Stimulated activated CD4-positive, alpha-beta T cell treated with anti-CD3 and anti-CD28 coated beads, Interleukin-15, amount 100 ng/mL, for 48 hours (primary cell): ENCODE data around the gene DTNB.
"Not testable (repeated sequence)": the region's sequence is repeated elsewhere in the genome, so short reads cannot be mapped to it uniquely, and the experiment has no call there.

Experiments
- DNase-seq, 2 donors: peaks; one replicate each; pipeline ENCODE4 v3.0.0-alpha.2; 2020; ENCODE audit warnings: low read depth in 2 of 2

The DTNB gene

GRCh38 chr2:25590921-25591505 is 82.4 kb downstream of the DTNB start:
- no peak for DNase-seq

GRCh38 chr2:25589676-25590205 is 83.6 kb downstream of the DTNB start:
- no peak for DNase-seq

- DNase-seq = no peak
Observed at GRCh38 chr2:25588576-25588975, 84.8 kb downstream of the DTNB start.

GRCh38 chr2:25587361-25587760 is 86.0 kb downstream of the DTNB start:
- no peak for DNase-seq

- DNase-seq = peak in 1 of 2 donors; percentile 20
Observed at GRCh38 chr2:25586726-25587144, 86.6 kb downstream of the DTNB start.

GRCh38 chr2:25585189-25585588 is 88.2 kb downstream of the DTNB start:
- no peak for DNase-seq

GRCh38 chr2:25582077-25582830 is 91.1 kb downstream of the DTNB start:
- DNase-seq = no peak

GRCh38 chr2:25576596-25576995 is 96.8 kb downstream of the DTNB start:
- DNase-seq = no peak

GRCh38 chr2:25572638-25573037 is 100.7 kb downstream of the DTNB start:
- no peak for DNase-seq

- no peak for DNase-seq
Observed at GRCh38 chr2:25570161-25570845, 103.1 kb downstream of the DTNB start.

GRCh38 chr2:25567406-25567805 is 106.0 kb downstream of the DTNB start:
- peak in 1 of 2 donors; percentile 5 for DNase-seq

- no peak for DNase-seq
Observed at GRCh38 chr2:25566694-25567093, 106.7 kb downstream of the DTNB start.

GRCh38 chr2:25566094-25566493 is 107.3 kb downstream of the DTNB start:
- DNase-seq = no peak

GRCh38 chr2:25561136-25561850 is 112.1 kb downstream of the DTNB start:
- DNase-seq = peak; percentile 11 to 27

GRCh38 chr2:25559148-25559547 is 114.2 kb downstream of the DTNB start:
- DNase-seq = no peak

GRCh38 chr2:25558262-25558661 is 115.1 kb downstream of the DTNB start:
- peak; percentile 20 to 39 for DNase-seq

GRCh38 chr2:25557179-25558036 is 116.0 kb downstream of the DTNB start:
- DNase-seq = no peak

GRCh38 chr2:25552318-25552717 is 121.1 kb downstream of the DTNB start:
- no peak for DNase-seq

GRCh38 chr2:25551316-25551715 is 122.1 kb downstream of the DTNB start:
- DNase-seq = no peak

- not testable (repeated sequence) for DNase-seq
Observed at GRCh38 chr2:25549571-25549970, 123.8 kb downstream of the DTNB start.

- DNase-seq = no peak
Observed at GRCh38 chr2:25548601-25549000, 124.8 kb downstream of the DTNB start.
